Kidney (tissue), 14 donors: ENCODE measurements around the gene KIF5C. TPM values are rescaled to one million over a fixed set of nuclear protein-coding genes. Genes with fewer than 3 reads are reported as not detected.
A peak's percentile ranks its signal among the peaks of the same experiment; 100 is the strongest.

Experiments
- DNase-seq, 5 donors: peaks; one replicate each; pipeline ENCODE4 v3.0.0-alpha.2; 2013 to 2020
- FAIRE-seq: peaks from 2 replicates; lab custom pipeline; 2012; peaks lifted over from hg19 to GRCh38; lab: Jason Lieb, UNC
- H3K27ac ChIP-seq, 2 donors: one replicate each; pipeline ENCODE4 v1.7.0; 2013; ENCODE audit warnings: low read depth in 2 of 2, low read length in 2 of 2, inconsistent platforms in 1 of 2
- H3K27me3 ChIP-seq: one replicate; pipeline ENCODE4 v1.7.1; 2013; ENCODE audit warnings: low read length, inconsistent platforms; ENCODE audit not compliant: control insufficient read depth, insufficient read depth
- H3K36me3 ChIP-seq, 3 donors: one replicate each; pipeline versions ENCODE4 v1.7.0 to v1.7.1; 2013; ENCODE audit warnings: low read length in 3 of 3, control low read depth in 1 of 3, inconsistent platforms in 1 of 3; ENCODE audit not compliant: insufficient read depth in 3 of 3, control insufficient read depth in 2 of 3
- H3K4me1 ChIP-seq, 3 donors: one replicate each; pipeline versions ENCODE4 v1.7.0 to v1.7.1; 2013; ENCODE audit warnings: low read length in 3 of 3, inconsistent platforms in 1 of 3, low read depth in 1 of 3; ENCODE audit not compliant: control insufficient read depth in 2 of 3, insufficient read depth in 2 of 3
- H3K4me3 ChIP-seq, 3 donors: one replicate each; pipeline versions ENCODE4 v1.7.0 to v1.8.1; 2013; ENCODE audit warnings: low read length in 3 of 3, control low read depth in 1 of 3, inconsistent platforms in 1 of 3
- H3K9ac ChIP-seq, 3 donors: one replicate each; pipeline versions ENCODE4 v1.7.0 to v1.7.1; 2013; ENCODE audit warnings: low read length in 3 of 3, control low read depth in 1 of 3, inconsistent platforms in 1 of 3
- H3K9me3 ChIP-seq, 3 donors: one replicate each; pipeline versions ENCODE4 v1.7.0 to v1.7.1; 2013; ENCODE audit warnings: low read length in 3 of 3, control low read depth in 1 of 3, inconsistent platforms in 1 of 3; ENCODE audit not compliant: control insufficient read depth in 2 of 3, insufficient read depth in 1 of 3
- CTCF ChIP-seq: IDR thresholded peaks from 3 replicates; pipeline ENCODE4 v1.5.1; 2012; ENCODE audit warnings: mild to moderate bottlenecking, moderate library complexity, borderline replicate concordance; ENCODE audit not compliant: insufficient read depth; ENCODE audit errors: extremely low read depth
- intact Hi-C: fragments of 100-400 bp; cut with DNase I; formaldehyde crosslinking; loops from one replicate; pipeline ENCODE4 v1.11.1; 2022
- polyA plus RNA-seq: library from polyadenylated mRNA; stranded (reverse); fragments of 350-450 nt; fragmentation: Illumina TruSeq; extraction: RNeasy Lipid Tissue Mini Kit (QIAGEN cat#74804); gene quantifications from one replicate; pipeline ENCODE4 v1.2.3, GENCODE V29; 2014; ENCODE audit warnings: low read depth, low replicate concordance; ENCODE audit not compliant: insufficient read depth
- total RNA-seq: library from RNA; stranded (reverse); fragmentation: NEBNext Ultra II Directional; extraction: Animal tissue kit (Norgen Biotek cat#: 25700); gene quantifications from one replicate; pipeline ENCODE4 v1.2.1, GENCODE V29; 2021
- donor health status: control.
- donor health status: control.
- donor health status: control.
- donor health status: control.
- donor health status: control.
- donor health status: DM: yes; HTN: yes; CAD: no.
- donor health status: Normal renal cell carcinoma (clear cell type).

KIF5C gene
- total and polyA plus RNA-seq, 2 donors from 2014 or later = 1.0 to 3.6 TPM

- intact Hi-C loops = no loop called here
- no peak overlapping the region for H3K9ac ChIP-seq
- no peaks in the 10 kb centered on the region for H3K36me3 ChIP-seq
- H3K9me3 ChIP-seq = no peaks in the 10 kb centered on the region
- H3K4me3 ChIP-seq = no peak overlapping the region
- TF ChIP-seq CTCF = no peak
- H3K27ac ChIP-seq = peak overlapping the region in 1 of 2 donors; percentile 13
- no peak for DNase-seq
- no peak for FAIRE-seq
- peaks cover 0 to 7% (median 0%) of the 10 kb centered on the region in 3 donors for H3K4me1 ChIP-seq
- no peaks in the 10 kb centered on the region for H3K27me3 ChIP-seq
These were observed 124.5 kb downstream of the KIF5C start for GRCh38 chr2:148999451-148999921.

DNA sequence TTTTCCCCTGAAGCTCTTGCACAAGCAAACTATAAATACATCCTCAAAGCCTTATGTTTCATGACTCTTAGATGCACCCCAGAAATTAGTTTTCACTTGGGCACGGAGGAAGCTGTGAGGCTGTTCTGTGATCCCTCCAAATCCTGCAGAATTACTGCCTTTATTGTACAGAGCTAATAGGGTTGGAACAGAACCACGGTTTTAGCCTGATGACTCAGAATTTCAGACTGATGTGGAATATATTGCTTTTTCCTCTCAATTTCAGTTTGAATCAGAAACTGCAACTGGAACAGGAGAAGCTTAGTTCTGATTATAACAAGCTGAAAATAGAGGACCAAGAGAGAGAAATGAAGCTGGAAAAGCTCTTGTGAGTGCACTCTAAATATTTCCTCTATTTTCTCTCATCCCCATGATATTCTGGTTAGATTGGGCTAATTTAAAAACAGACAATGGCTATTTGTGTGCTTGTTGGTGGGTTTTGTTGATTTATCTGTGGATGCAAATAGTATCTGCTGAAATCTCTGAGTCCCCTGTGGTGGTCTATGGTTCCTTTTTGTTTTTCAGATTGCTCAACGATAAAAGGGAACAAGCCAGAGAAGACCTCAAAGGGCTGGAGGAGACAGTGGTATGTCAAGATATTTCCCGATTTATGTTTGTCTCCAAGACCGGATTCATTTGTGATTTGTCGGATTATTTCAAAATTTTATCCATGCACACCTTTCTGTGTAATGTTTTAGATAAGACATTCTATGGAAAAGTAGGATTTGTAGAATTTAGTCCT is 125.3 kb downstream of the KIF5C start:
- Histone ChIP-seq H3K36me3 (no peaks in the 10 kb centered on the region), H3K9ac (no peak overlapping the region), H3K4me1 (peaks cover 0 to 7% (median 0%) of the 10 kb centered on the region in 3 donors), H3K9me3 (no peaks in the 10 kb centered on the region), H3K4me3 (no peak overlapping the region), H3K27ac (no peak overlapping the region), H3K27me3 (no peaks in the 10 kb centered on the region)
- FAIRE-seq (no peak), DNase-seq (no peak)
- TF ChIP-seq CTCF = no peak
- intact Hi-C loops = no loop called here

DNA sequence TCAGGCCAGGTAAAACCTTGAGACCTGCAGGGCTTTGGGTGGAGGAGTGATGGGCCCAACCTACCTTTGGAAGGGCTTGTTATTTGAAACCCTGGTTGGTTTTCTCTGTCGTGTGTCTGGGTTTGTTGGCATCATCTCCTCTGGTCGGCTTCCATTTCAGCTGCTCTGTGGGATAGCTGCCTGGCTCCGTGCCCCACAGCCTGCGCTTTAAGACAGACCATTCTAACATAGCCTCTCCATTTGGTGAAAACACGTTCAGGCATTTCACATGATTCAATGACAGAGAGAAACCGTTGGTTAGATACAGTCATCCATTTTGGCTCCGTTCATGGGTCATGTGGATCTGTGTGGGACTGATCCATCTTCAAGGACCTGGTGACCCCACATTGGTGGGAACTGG is 126.5 kb downstream of the KIF5C start:
- Histone ChIP-seq H3K4me3 (no peak overlapping the region), H3K9ac (no peak overlapping the region), H3K27ac (no peak overlapping the region), H3K27me3 (no peaks in the 10 kb centered on the region), H3K9me3 (no peaks in the 10 kb centered on the region), H3K36me3 (no peaks in the 10 kb centered on the region), H3K4me1 (peaks cover 0 to 9% (median 4%) of the 10 kb centered on the region in 3 donors)
- intact Hi-C loops = no loop called here
- TF ChIP-seq CTCF = no peak
- DNase-seq (no peak), FAIRE-seq (no peak)
